Fibroblast of lung (primary cell): Measurements from ENCODE around the gene ACTR3. TPM values are rescaled to one million over a fixed set of nuclear protein-coding genes. Genes with fewer than 3 reads are reported as not detected.

Experiments
- DNase-seq, 2 donors: peaks; one replicate each; pipeline versions ENCODE4 v3.0.0 to v3.0.0-alpha.2; 2010; ENCODE audit warnings: low read depth in 2 of 2
- H2AFZ ChIP-seq: 2 replicates; pipeline ENCODE4 v1.5.1; 2012; ENCODE audit warnings: low read length, control low read depth, inconsistent platforms
- H3K27ac ChIP-seq: 2 replicates; pipeline ENCODE4 v1.5.1; 2011; ENCODE audit warnings: low read length, control low read depth; ENCODE audit not compliant: insufficient read depth
- H3K27me3 ChIP-seq: 2 replicates; pipeline ENCODE4 v1.5.1; 2011; ENCODE audit warnings: mild to moderate bottlenecking, low read length; ENCODE audit not compliant: control insufficient read depth, insufficient read depth
- H3K36me3 ChIP-seq: 2 replicates; pipeline ENCODE4 v1.5.1; 2011; ENCODE audit warnings: low read length; ENCODE audit not compliant: control insufficient read depth, insufficient read depth
- H3K4me1 ChIP-seq: 2 replicates; pipeline ENCODE4 v1.5.1; 2011; ENCODE audit warnings: low read length; ENCODE audit not compliant: control insufficient read depth, insufficient read depth; ENCODE audit errors: extremely low read depth
- H3K4me2 ChIP-seq: 2 replicates; pipeline ENCODE4 v1.5.1; 2011; ENCODE audit warnings: low read length, control low read depth; ENCODE audit not compliant: insufficient read depth; ENCODE audit errors: extremely low read depth
- H3K4me3 ChIP-seq, 4 experiments: fragments of 200-600 bp in 1 of 4; sonication (generic) in 1 of 4; replicated peaks in 1 of 4; 2 replicates each; pipeline ENCODE4 v1.5.1; 2011 to 2016; ENCODE audit warnings: low read length in 4 of 4, low read depth in 3 of 4, mild to moderate bottlenecking in 3 of 4, control low read depth in 2 of 4, inconsistent platforms in 1 of 4, mixed read lengths in 1 of 4; ENCODE audit not compliant: insufficient read depth in 1 of 4; ENCODE audit errors: control extremely low read depth in 1 of 4
- H3K79me2 ChIP-seq: 2 replicates; pipeline ENCODE4 v1.5.1; 2012; ENCODE audit warnings: mild to moderate bottlenecking, low read length, inconsistent platforms; ENCODE audit not compliant: control insufficient read depth, insufficient read depth
- H3K9ac ChIP-seq: 2 replicates; pipeline ENCODE4 v1.5.1; 2011; ENCODE audit warnings: mild to moderate bottlenecking, low read length, control low read depth; ENCODE audit not compliant: insufficient read depth
- H3K9me3 ChIP-seq: 2 replicates; pipeline ENCODE4 v1.5.1; 2012; ENCODE audit warnings: low read depth, low read length; ENCODE audit not compliant: control insufficient read depth, insufficient read depth
- H4K20me1 ChIP-seq: 2 replicates; pipeline ENCODE4 v1.5.1; 2011; ENCODE audit warnings: low read length; ENCODE audit not compliant: control insufficient read depth, insufficient read depth; ENCODE audit errors: extremely low read depth
- CTCF ChIP-seq, 2 donors: IDR thresholded peaks in 1 of 2; conservative IDR thresholded peaks in 1 of 2; 1 replicate in 1 of 2; 2 replicates in 1 of 2; pipeline ENCODE4 v1.5.1; 2011 to 2012; ENCODE audit warnings: low read length in 2 of 2, control low read depth in 1 of 2, inconsistent platforms in 1 of 2, low read depth in 1 of 2, mild to moderate bottlenecking in 1 of 2
- EZH2 ChIP-seq: IDR thresholded peaks from 2 replicates; pipeline ENCODE4 v1.5.1; 2012; ENCODE audit warnings: low read length, control low read depth, mild to moderate bottlenecking; ENCODE audit errors: missing control alignments
- polyA plus RNA-seq, 2 donors: library from polyadenylated mRNA; depleted of rRNA in 1 of 2; stranded (reverse) in 1 of 2; unstranded in 1 of 2; fragments of >200 nt; gene quantifications; 2 replicates each; pipeline ENCODE4 v1.2.1, GENCODE V29; 2011 to 2012; ENCODE audit warnings: missing spikeins in 1 of 2
- total RNA-seq: library from RNA; depleted of rRNA; stranded (reverse); fragments of >200 nt; gene quantifications from 2 replicates; pipeline ENCODE4 v1.2.1, GENCODE V29; 2014

Gene ACTR3
- total and polyA plus RNA-seq, 2 donors (not counting 1 experiment from before 2014, with no cell fraction given) = 177 to 479 TPM

- TF ChIP-seq CTCF (conservative IDR thresholded peaks at IDR 0.05 in 1 of 2, IDR thresholded peaks at IDR 0.05 in 1 of 2; ENCODE audit: low read depth in 1 of 2, low read length in 2 of 2) (no peak), EZH2 (no peak)
- Histone ChIP-seq H3K27ac (no peak overlapping the region), H3K4me3 (no peak overlapping the region), H3K79me2 (peaks cover 100% of the 10 kb centered on the region), H3K4me1 (no peaks in the 10 kb centered on the region), H3K36me3 (no peaks in the 10 kb centered on the region), H3K4me2 (no peak overlapping the region), H2AFZ (no peak overlapping the region), H4K20me1 (peaks cover 17% of the 10 kb centered on the region), H3K9me3 (no peaks in the 10 kb centered on the region), H3K9ac (no peak overlapping the region), H3K27me3 (no peaks in the 10 kb centered on the region)
- DNase-seq = no peak
Measured at GRCh38 chr2:113905886-113906285, 16.0 kb downstream of the ACTR3 start.

- no peak for DNase-seq
- Histone ChIP-seq H4K20me1 (peaks cover 17% of the 10 kb centered on the region), H2AFZ (no peak overlapping the region), H3K79me2 (peaks cover 100% of the 10 kb centered on the region), H3K36me3 (no peaks in the 10 kb centered on the region), H3K9ac (no peak overlapping the region), H3K27me3 (no peaks in the 10 kb centered on the region), H3K27ac (no peak overlapping the region), H3K4me3 (no peak overlapping the region), H3K4me1 (no peaks in the 10 kb centered on the region), H3K4me2 (no peak overlapping the region), H3K9me3 (no peaks in the 10 kb centered on the region)
- TF ChIP-seq CTCF (conservative IDR thresholded peaks at IDR 0.05 in 1 of 2, IDR thresholded peaks at IDR 0.05 in 1 of 2; ENCODE audit: low read depth in 1 of 2, low read length in 2 of 2) = no peak
- no peak for TF ChIP-seq EZH2
Measured at GRCh38 chr2:113906647-113907046, 16.8 kb downstream of the ACTR3 start.

GRCh38 chr2:113907297-113907696 lies 17.4 kb downstream of the ACTR3 start:
- Histone ChIP-seq H3K27ac (no peak overlapping the region), H2AFZ (no peak overlapping the region), H3K9ac (no peak overlapping the region), H3K27me3 (no peaks in the 10 kb centered on the region), H3K4me1 (no peaks in the 10 kb centered on the region), H3K9me3 (no peaks in the 10 kb centered on the region), H3K36me3 (no peaks in the 10 kb centered on the region), H3K4me3 (no peak overlapping the region), H4K20me1 (peaks cover 17% of the 10 kb centered on the region), H3K4me2 (no peak overlapping the region), H3K79me2 (peaks cover 100% of the 10 kb centered on the region)
- no peak for DNase-seq
- no peak for TF ChIP-seq EZH2
- no peak for TF ChIP-seq CTCF (conservative IDR thresholded peaks at IDR 0.05 in 1 of 2, IDR thresholded peaks at IDR 0.05 in 1 of 2; ENCODE audit: low read depth in 1 of 2, low read length in 2 of 2)
